HG03139 (cell line): ENCODE results near the gene LLGL2.

Experiments
- ATAC-seq: cut with Tn5 transposase; IDR thresholded peaks from one replicate; pipeline ENCODE4 v1.9.1; 2021; ENCODE audit not compliant: unreplicated experiment

The LLGL2 gene

GRCh38 chr17:75610103-75610984 is 84.8 kb downstream of the LLGL2 start:
- no peak for ATAC-seq

- ATAC-seq = no peak
Observed at GRCh38 chr17:75611851-75612429, 86.4 kb downstream of the LLGL2 start.

- no peak for ATAC-seq
Observed at GRCh38 chr17:75612906-75613626, 87.6 kb downstream of the LLGL2 start.

- no peak for ATAC-seq
Observed at GRCh38 chr17:75614006-75614405, 88.5 kb downstream of the LLGL2 start.

- no peak for ATAC-seq
Observed at GRCh38 chr17:75614556-75615270, 89.2 kb downstream of the LLGL2 start.

GRCh38 chr17:75615301-75615700 is 89.8 kb downstream of the LLGL2 start:
- ATAC-seq = no peak

GRCh38 chr17:75616521-75617122 is 91.1 kb downstream of the LLGL2 start:
- ATAC-seq = no peak

- ATAC-seq = no peak
Observed at GRCh38 chr17:75617218-75617617, 91.7 kb downstream of the LLGL2 start.

GRCh38 chr17:75617675-75618074 is 92.2 kb downstream of the LLGL2 start:
- no peak for ATAC-seq

GRCh38 chr17:75619506-75620431 is 94.3 kb downstream of the LLGL2 start:
- ATAC-seq = no peak

- no peak for ATAC-seq
Observed at GRCh38 chr17:75621489-75621888, 96.0 kb downstream of the LLGL2 start.

GRCh38 chr17:75622076-75622475 is 96.6 kb downstream of the LLGL2 start:
- no peak for ATAC-seq

GRCh38 chr17:75622771-75623273 is 97.3 kb downstream of the LLGL2 start:
- ATAC-seq = no peak

- ATAC-seq = no peak
Observed at GRCh38 chr17:75623386-75623785, 97.9 kb downstream of the LLGL2 start.

GRCh38 chr17:75624021-75624420 is 98.5 kb downstream of the LLGL2 start:
- ATAC-seq = no peak
